ENCODE results near the gene IL36RN.

DNA sequence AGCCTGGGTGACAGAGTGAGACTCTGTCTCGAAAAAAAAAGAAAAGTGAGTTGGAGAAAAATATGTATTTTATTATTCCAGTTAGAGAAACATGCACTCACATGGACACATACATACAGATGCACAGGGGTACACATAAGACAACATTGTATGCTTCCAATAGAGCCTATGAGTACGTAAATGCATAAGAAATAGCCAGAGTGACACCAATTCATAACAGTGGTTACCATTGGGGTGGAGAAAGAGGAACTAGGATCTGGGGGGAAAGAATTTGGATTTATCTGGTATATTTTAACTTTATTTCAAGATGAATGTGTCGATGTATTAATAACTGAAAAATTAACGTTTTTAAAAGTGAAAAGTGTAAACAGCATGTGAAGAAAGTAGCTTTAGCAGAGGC, 37.7 kb upstream of the IL36RN start:
- no peak for TF ChIP-seq CTCF (IDR thresholded peaks at IDR 0.05)
- no peak for TF ChIP-seq POLR2A (IDR thresholded peaks at IDR 0.05)

Measured in heart left ventricle (tissue), 13 donors.